Fibroblast of skin of left biceps (primary cell): ENCODE results near the gene EPHX1.

Source experiments
- DNase-seq, 2 experiments: peaks; one replicate each; pipeline ENCODE4 v3.0.0-alpha.2; 2013; ENCODE audit warnings: low read depth in 2 of 2

Gene EPHX1

GRCh38 chr1:225809842-225810578 is at the start of gene EPHX1:
TSS of gene EPHX1 (plus strand) at chr1:225810124. CDS start at chr1:225828730, 18,606 bp downstream.
- peak; percentile 43 to 51 for DNase-seq

GRCh38 chr1:225760531-225760930 is 49.4 kb upstream of the EPHX1 start:
- no peak for DNase-seq

GRCh38 chr1:225761395-225761794 is 48.5 kb upstream of the EPHX1 start:
- peak in 1 of 2 experiments; percentile 57 for DNase-seq

GRCh38 chr1:225762002-225762441 is 47.9 kb upstream of the EPHX1 start:
- DNase-seq = no peak

- peak in 1 of 2 experiments; percentile 47 for DNase-seq
Measured at GRCh38 chr1:225762444-225762843, 47.5 kb upstream of the EPHX1 start.

GRCh38 chr1:225763716-225764548 is 46.0 kb upstream of the EPHX1 start:
- DNase-seq = no peak

GRCh38 chr1:225765982-225766674 is 43.8 kb upstream of the EPHX1 start:
- DNase-seq = no peak

GRCh38 chr1:225766967-225767633 is 42.8 kb upstream of the EPHX1 start:
- peak; percentile 81 to 82 for DNase-seq

GRCh38 chr1:225767634-225768540 is 42.0 kb upstream of the EPHX1 start:
- no peak for DNase-seq

- DNase-seq = no peak
Measured at GRCh38 chr1:225768662-225769426, 41.1 kb upstream of the EPHX1 start.

GRCh38 chr1:225769687-225770086 is 40.2 kb upstream of the EPHX1 start:
- no peak for DNase-seq

GRCh38 chr1:225770561-225771248 is 39.2 kb upstream of the EPHX1 start:
- no peak for DNase-seq

- DNase-seq = no peak
Measured at GRCh38 chr1:225771661-225772322, 38.1 kb upstream of the EPHX1 start.

GRCh38 chr1:225772323-225772768 is 37.6 kb upstream of the EPHX1 start:
- DNase-seq = peak; percentile 51 to 55

GRCh38 chr1:225772848-225773247 is 37.1 kb upstream of the EPHX1 start:
- no peak for DNase-seq

- no peak for DNase-seq
Measured at GRCh38 chr1:225774281-225775147, 35.4 kb upstream of the EPHX1 start.

GRCh38 chr1:225776294-225776693 is 33.6 kb upstream of the EPHX1 start:
- no peak for DNase-seq
